HG03558 (cell line): Measurements from ENCODE around the gene UBA1.

ENCODE experiments used
- ATAC-seq: cut with Tn5 transposase; IDR thresholded peaks from one replicate; pipeline ENCODE4 v1.9.1; 2021; ENCODE audit warnings: moderate number of reproducible peaks; ENCODE audit not compliant: unreplicated experiment; ENCODE audit errors: extremely low read depth

Gene UBA1

DNA sequence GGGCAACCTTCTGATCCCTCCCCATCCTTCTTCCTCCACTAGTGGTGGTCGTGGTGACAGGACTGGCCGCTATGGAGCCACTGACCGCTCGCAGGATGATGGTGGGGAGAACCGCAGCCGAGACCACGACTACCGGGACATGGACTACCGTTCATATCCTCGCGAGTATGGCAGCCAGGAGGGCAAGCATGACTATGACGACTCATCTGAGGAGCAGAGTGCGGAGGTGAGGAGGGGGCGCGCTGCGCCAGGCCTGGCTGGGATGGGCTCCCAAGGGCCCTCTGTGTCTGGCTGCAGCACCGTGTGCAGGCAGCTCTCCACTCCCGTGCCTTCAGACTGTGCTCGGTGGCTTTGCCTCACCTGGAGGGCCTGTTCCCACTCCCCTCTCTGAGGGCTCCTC, 24.4 kb upstream of the UBA1 start:
- ATAC-seq: no peak

DNA sequence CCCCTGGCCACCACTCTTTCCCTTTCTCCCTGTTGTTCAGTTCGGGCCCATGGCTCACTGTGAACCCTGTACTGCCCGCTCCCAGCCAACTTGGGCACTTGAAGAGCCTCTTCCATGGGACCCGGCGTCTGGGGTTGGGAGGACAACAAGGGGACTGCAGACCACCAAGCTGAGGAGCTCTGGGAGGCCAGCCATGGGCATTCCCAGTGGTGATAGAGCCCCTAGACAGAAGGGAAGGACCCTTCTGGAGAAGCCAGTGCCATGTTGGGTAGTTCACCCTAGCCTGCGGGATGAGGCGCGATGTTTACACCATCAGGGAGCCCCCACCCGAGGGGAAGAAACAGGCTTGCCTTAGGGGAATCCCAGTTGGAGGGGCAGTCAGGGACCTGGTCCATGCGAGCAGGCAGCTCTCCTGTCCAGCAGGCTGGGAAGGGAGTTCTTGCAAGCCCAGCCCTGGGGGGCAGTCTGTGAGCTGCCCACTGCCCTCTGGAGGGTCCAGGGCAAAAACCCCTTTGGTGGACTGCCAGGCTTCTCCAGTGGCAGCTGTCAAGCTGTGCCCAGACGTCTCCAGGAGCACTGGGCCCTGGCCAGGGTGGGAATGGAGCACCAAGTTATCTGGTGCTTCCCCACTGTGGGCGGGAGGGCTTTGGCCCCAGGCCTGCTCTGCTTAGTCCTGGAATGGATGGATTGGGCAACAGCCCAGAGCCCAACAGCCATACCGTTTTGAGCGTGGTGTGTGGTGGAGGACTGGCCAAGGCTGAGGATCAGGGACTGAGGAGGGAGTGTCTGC, 23.7 kb upstream of the UBA1 start:
- no peak for ATAC-seq

DNA sequence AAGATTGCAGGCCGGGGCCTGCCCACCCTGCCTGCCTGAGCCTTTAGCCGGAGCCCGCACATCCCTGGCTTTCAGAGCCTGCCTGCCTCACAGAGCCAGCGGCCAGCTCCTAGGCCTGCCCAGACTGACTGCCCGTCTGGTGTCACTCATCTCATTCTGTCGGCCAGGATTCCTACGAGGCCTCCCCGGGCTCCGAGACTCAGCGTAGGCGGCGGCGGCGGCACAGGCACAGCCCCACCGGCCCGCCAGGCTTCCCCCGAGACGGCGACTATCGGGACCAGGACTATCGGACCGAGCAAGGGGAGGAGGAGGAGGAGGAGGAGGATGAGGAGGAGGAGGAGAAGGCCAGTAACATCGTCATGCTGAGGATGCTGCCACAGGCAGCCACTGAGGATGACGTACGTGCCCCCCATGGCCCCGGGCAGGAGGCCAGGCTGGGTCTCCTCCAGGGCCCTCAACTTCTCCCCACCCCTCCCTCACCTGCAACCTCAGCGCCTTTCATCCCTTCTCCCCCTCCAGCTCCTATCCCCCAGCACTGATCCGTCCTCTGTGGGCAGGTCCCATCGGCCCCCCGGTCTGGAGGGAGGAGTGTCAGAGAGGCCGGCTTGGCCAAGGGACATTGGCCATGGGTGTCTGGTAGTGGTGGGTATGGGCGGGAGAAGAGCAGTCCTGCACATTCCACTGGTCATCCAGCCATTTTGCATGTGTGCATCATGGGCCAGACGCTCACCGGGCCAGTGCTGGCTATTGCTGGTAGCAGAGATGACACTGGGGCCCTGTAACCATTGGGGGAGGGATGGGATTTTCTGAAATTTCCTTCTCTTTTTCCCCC, 22.6 kb upstream of the UBA1 start:
- ATAC-seq: no peak

DNA sequence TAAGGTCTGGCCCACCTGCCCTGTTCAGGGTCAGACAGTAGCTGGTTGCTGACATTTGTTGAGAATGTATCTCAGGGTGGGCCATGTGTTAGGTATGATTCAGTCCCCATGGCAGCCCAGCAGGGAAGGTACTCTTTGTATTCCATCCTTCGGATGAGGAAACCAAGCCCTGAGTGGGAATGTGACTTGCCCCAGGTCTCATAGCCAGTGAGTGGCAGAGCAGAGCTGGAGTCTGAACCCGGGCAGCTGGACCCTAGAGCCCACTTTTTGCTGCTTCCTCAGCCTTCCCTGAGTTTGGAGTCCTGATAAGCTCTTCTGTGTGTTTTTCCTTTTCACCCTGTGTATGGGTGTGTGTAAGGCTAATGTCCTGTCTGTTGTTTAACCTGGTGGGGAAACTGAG, 21.6 kb upstream of the UBA1 start:
- ATAC-seq: no peak

DNA sequence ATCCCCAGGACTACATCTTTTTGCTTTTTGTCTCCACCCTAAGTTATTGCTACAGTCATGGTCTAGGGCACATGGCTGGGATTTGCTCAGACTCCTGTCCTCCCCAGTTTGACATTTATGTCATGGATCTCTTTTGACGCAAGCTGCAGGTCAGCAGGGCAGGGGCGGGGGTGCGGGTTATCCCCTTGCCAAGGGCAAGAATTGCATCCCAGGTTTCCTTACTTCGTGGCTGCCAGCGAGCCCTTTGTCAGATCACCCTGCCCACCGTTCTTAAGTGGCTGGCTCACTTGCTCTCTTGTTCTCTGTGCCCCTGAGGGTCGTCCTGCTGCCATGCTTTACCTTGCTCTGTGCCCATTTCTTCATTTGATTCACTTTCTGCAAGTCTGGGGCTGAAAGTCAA, 21.1 kb upstream of the UBA1 start:
- no peak for ATAC-seq

DNA sequence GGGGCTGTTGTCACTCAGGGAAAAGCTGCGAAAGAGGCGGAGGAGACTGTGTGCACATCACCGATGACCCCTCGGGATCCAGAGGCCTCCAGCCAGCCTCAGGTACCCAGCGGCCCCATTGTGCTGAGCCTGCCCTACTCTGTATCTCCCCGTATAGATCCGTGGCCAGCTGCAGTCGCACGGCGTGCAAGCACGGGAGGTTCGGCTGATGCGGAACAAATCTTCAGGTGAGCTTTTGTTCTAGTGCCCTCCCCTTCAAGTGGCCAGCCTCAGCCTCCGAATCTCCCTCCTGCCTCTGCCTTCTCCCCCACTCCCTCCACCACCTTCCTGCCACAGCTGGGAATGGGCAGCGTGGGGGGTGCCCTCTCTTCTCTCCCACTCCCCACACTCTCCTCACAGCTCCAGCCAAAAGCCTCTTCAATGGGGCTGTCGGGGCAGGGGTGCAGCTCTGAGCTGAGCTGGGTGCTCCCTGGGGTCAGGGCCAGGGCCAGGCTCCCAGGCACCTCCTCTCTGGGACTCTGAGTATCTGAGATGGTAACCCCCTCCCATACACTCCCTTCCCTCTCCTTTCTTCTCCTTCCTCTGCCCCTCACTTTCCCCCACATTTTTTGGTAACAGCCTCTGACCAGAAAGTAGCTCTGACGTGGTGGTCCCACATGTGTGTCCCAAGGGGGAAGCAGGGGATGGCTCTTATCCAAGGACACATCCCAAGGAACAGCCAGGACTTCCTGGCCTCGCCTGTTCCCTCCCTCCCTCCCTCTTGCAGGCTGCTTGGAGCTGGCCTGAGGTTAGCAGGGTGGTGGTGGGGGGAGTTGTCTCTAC, 20.4 kb upstream of the UBA1 start:
- ATAC-seq: no peak

DNA sequence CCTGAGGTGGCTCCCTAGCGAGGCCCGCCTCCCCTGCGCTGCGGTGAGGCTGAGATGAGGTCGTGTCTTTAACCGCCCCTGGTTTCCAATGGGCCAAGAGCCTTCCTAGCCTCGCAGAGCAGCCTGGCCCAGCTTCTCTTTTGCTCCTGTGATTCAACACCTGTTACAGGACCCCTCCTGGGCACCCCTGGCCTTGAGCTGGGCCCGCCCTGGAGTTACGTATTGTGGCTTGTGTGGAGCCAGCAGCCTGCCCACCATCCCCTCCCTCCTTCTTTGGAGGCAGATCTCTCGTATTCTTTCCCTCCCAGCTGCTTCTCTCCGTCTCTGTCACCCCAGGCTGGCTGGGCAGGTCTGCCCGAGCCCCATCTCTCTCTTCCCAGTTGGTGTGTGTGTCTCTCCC, 19.3 kb upstream of the UBA1 start:
- ATAC-seq: no peak

DNA sequence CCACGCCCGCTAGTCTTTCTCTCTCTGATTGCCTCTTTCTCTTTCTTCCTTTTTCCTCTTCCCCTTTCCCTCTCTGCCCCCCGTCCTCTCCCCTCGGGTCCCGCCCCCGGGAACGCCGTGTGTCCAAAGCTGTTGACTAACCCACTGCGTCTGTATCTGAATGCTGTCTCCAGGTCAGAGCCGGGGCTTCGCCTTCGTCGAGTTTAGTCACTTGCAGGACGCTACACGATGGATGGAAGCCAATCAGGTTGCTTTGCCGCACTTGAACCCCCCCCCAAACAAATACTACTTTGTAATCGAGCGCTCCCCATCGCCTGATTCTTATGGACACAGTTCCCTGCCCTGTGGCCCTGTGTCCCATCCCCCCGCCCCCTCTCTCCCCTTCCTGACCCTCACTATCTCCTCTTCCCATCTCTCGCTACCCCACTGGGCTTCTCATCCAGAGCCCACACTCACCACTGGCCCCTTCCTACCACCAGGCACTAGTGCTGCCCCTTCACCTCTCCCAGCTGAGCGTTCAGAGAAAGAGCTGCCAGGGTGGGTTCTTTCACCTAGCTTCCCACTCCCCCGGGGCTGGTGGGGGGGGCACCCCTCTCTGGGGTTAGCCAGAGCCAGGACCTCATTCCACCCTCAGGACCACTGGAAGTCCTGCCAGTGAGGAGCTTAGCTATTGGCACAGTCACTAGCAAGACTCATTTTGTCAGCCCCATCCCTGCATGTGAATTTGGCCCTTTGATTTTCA, 18.6 kb upstream of the UBA1 start:
- no peak for ATAC-seq

DNA sequence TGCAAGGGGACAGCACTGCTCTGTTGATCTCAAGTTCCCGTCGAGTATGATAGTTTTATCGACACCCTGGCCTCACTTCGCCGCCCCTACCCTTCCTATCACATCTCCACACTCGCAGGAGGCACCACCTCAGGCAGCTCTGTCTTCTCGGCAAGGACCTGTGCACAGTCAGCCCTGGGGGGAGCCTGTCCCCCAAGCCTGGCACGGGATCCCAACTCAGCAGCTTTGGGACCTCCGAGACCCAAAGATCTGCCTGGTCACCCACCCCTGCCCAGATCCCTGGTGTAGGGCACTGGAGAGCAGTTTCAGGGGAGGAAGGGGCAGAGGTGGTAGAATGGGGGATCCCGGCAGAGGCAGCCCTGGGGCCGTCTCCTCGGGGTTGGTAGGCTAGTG, 18.0 kb upstream of the UBA1 start:
- ATAC-seq: no peak

DNA sequence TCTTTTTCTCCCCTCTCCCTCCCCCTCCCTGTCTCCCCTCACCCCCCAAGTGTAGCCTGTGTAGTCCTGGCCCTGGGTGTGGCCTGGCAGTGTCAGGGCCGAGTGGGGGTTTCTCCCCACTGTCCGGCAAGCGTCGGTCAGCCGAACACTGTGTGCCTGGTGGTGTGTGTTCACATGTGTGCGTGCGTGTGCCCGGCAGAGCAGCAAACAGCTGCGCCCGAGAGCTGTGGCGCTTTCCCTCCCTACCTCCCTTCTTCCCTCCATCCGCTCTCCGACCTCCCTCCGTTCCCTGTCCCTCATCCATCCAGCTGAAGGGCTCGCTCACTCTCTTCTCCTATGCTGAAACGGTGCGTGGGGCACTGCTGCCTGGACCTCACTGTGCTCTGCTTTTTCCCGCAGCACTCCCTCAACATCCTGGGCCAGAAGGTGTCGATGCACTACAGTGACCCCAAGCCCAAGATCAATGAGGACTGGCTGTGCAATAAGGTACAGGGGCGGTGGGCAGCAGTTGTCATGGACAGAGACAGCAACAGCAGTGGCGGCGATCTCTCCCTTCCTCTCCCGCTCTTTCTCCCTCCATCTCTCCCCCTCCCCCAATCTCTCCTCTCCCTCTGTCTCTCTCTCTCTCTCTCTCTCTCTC, 17.4 kb upstream of the UBA1 start:
- ATAC-seq: no peak

DNA sequence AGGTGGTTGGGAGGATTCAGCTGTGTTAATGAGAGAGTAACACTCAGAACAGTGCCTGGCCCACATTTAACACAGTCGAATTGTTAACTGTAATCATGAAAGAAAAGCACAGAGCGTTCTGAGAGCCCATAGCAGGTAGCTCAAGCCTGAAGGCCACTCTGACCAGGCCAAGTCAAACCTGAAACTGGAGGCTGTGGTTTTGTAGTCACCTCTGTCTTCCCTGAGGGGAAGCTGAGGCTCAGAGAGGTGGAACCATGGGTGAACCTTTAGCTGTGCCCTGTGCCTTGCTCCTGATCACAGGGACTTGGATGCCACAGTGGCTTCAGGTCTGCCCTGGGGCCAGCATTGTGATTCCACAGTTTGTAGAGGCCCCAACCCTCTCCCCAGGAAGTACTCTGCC, 16.6 kb upstream of the UBA1 start:
- ATAC-seq: no peak

DNA sequence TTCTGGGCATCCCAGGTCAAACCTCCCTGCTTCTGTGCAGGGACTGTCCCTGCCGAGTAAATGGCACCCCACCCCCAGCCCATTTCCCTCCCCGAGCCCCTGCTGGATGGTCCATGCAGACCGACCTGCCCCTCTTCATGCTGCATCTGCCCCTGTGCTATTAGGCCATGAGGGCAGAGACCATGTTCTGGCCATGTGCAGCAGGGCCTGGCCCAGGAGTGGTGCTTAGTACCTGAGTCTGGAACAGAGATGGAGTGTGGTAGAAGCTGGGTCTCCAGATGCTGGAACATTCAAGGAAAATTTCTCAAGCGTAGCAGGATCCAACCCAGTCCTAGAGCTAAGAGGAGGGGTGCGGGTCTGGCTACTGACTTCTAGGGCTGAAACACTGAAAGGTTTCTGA, 15.3 kb upstream of the UBA1 start:
- no peak for ATAC-seq

DNA sequence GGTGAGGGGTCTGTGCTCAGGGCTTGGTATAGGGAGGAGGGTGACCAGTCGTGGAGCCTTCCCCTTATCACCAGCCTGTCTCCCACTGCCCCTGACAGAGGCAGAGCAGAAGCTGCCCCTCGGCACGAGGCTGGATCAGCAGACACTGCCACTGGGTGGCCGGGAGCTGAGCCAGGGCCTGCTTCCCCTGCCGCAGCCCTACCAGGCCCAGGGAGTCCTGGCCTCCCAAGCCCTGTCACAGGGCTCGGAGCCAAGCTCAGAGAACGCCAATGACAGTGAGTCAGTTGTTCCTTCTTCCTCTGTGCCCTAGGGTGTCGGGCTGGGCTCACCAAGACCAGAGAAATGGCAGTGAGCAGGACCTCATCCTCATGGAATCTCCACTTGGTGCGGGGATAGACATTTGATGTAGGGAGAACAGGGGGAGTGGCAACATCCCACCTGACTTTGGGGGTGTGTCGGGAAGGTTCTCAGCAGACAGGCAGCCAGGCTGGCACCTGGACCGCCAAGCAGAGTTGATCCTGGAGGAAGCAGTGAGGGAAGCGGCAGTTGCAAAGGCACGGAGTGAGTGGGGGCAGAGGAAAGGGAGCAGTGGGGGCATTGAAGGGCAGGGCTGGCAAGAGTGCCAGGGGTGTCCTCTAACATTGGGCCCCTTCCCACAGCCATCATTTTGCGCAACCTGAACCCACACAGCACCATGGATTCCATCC, 14.3 kb upstream of the UBA1 start:
- ATAC-seq: no peak

DNA sequence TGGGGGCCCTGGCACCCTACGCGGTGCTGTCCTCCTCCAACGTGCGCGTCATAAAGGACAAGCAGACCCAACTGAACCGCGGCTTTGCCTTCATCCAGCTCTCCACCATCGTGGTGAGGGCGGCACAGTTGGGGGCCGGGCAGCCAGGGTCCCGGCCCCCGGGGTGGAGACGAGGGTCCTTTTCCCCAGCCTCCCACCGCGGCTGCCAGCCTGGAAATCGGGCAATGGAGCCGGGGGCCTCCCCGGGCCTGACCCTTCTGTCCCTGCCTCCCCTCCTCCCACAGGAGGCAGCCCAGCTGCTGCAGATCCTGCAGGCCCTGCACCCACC, 13.7 kb upstream of the UBA1 start:
- no peak for ATAC-seq

DNA sequence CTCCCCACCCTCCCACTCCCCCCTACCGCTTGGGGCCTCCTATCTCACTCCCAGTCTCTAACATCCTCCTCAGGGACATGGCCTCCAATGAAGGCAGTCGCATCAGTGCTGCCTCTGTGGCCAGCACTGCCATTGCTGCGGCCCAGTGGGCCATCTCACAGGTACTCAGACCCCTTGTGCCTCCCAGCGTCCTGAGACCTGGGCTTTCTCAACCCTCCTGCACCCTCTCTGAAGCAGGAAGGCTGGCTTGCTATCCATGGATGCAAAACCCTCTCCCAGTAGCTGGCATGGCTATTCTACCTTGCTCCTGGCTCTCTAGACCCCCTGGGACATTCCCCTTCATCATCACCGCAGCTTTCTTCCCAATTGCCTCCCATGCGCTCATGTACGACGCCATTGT, 13.3 kb upstream of the UBA1 start:
- ATAC-seq: no peak

DNA sequence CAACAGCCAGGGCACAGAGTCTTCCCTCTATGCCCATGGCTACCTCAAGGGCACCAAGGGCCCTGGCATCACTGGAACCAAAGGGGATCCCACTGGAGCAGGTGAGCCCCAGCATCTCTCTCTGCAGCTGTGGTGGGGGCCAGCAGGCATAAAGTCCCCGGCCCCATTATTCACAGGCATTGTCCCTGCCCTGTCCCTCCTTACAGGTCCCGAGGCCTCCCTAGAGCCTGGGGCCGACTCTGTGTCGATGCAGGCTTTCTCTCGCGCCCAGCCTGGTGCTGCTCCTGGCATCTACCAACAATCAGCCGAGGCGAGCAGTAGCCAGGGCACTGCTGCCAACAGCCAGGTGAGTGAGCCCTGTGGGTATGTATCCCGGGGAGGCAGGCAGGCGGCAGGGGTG, 12.3 kb upstream of the UBA1 start:
- ATAC-seq: no peak

DNA sequence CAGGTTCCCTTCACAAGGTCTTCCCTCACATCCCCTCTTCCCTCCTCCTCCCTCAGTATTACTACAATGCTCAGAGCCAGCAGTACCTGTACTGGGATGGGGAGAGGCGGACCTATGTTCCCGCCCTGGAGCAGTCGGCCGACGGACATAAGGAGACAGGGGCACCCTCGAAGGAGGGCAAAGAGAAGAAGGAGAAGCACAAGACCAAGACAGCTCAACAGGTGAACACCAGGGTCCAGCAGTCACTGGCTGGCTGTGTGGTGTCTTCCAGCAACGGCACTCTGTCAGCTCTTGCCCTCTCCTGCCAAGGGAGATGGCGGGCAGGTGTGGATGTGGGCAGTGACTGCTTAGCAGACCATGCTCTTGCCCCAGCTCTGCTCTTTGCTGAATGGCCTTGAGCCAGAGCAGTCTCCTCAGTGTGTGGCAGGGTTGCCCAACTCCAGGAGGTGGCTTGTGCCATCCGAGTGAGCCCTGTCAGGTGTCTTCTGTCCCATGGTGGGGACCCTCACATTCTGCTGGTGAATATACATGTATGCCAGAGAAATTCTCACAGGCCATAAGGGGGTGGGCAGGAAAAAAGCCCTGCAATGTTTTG, 11.4 kb upstream of the UBA1 start:
- no peak for ATAC-seq

DNA sequence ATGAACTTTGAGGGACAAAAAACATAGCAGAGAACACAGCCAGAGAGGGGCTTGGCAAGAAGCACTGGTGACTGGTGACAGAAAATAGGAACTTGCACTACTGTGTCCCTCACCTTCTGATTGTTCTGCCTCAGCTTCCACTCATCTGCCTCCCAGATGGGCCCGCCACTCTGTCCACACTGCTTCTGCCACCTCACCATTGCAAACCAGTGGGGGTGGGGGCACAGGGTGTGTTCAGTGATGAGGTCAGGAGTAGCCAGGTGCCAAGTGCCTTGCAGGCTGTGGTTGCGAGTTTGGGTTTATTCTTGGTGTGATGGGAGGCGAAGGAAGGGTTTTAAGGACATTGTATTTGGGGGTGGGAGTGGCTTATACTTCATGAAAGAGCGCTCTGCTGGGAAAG, 9.1 kb upstream of the UBA1 start:
- no peak for ATAC-seq

DNA sequence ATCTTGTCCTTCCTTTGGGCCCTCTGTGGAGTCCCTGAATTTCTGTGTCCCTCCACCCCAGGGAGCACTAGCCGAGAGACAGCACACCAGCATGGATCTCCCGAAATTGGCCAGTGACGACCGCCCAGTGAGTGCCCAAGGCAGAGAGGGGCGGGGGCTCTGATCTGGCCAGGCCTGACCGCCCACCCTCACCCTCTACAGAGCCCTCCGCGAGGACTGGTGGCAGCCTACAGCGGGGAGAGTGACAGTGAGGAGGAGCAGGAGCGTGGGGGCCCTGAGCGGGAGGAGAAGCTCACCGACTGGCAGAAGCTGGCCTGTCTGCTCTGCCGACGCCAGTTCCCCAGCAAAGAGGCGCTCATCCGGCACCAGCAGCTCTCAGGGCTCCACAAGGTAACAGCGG, 8.4 kb upstream of the UBA1 start:
- no peak for ATAC-seq
